CD4-positive, alpha-beta T cell (primary cell): Measurements from ENCODE around the gene LIPG. TPM values are rescaled to one million over a fixed set of nuclear protein-coding genes. Genes with fewer than 3 reads are reported as not detected.

Experiments
- ATAC-seq: fragments of 200-7000 bp; cut with Tn5 transposase; one replicate; pipeline ENCODE4 v1.10.0; 2022; ENCODE audit warnings: mild to moderate bottlenecking; ENCODE audit not compliant: poor library complexity
- CTCF ChIA-PET: fragments of 350-600 bp; sonication (Branson Sonifier 250); formaldehyde crosslinking; loops from one replicate; lab custom pipeline; 2021; ENCODE audit warnings: antibody characterized with exemption, inconsistent platforms; lab: Charles Lee
- POLR2A ChIA-PET: fragments of 350-600 bp; sonication (Branson Sonifier 250); formaldehyde crosslinking; loops from one replicate; lab custom pipeline; 2021; ENCODE audit warnings: antibody characterized with exemption, inconsistent platforms; lab: Charles Lee
- DNase-seq, 14 experiments: peaks; one replicate each; pipeline ENCODE4 v3.0.0-alpha.2; 2013 to 2020; ENCODE audit warnings: mixed read lengths in 2 of 14
- H3K27ac ChIP-seq, 2 donors: one replicate each; pipeline versions ENCODE4 v1.5.1 to v1.7.0; 2013; ENCODE audit warnings: low read length in 2 of 2, low read depth in 1 of 2, mild to moderate bottlenecking in 1 of 2
- H3K27me3 ChIP-seq, 2 experiments: 1 replicate in 1 of 2; 2 replicates in 1 of 2; pipeline versions ENCODE4 v1.6.1 to v1.7.0; 2013; ENCODE audit warnings: low read length in 2 of 2, control low read depth in 1 of 2, mild to moderate bottlenecking in 1 of 2, moderate library complexity in 1 of 2; ENCODE audit not compliant: insufficient read depth in 2 of 2, control insufficient read depth in 1 of 2
- H3K36me3 ChIP-seq: one replicate; pipeline ENCODE4 v1.6.1; 2013; ENCODE audit warnings: low read length, control low read depth; ENCODE audit not compliant: insufficient read depth
- H3K4me1 ChIP-seq: one replicate; pipeline ENCODE4 v1.6.1; 2013; ENCODE audit warnings: low read length, control low read depth; ENCODE audit not compliant: insufficient read depth
- H3K4me3 ChIP-seq: one replicate; pipeline ENCODE4 v1.5.1; 2013; ENCODE audit warnings: mild to moderate bottlenecking, low read length, moderate library complexity
- H3K9me3 ChIP-seq, 2 experiments: 1 replicate in 1 of 2; 2 replicates in 1 of 2; pipeline versions ENCODE4 v1.6.1 to v1.7.0; 2013; ENCODE audit warnings: low read length in 2 of 2, mild to moderate bottlenecking in 2 of 2, control low read depth in 1 of 2, moderate library complexity in 1 of 2; ENCODE audit not compliant: control insufficient read depth in 1 of 2, insufficient read depth in 1 of 2
- H3K27ac Mint-ChIP-seq: one replicate; pipeline ENCODE4 v1.8.0; 2020; ENCODE audit warnings: mixed read lengths
- H3K27me3 Mint-ChIP-seq: one replicate; pipeline ENCODE4 v1.8.0; 2021; ENCODE audit warnings: mixed read lengths
- H3K36me3 Mint-ChIP-seq: one replicate; pipeline ENCODE4 v1.8.0; 2021; ENCODE audit warnings: low read depth, mixed read lengths
- H3K4me1 Mint-ChIP-seq: one replicate; pipeline ENCODE4 v1.8.0; 2021; ENCODE audit warnings: low read depth, mixed read lengths
- H3K4me3 Mint-ChIP-seq: one replicate; pipeline ENCODE4 v1.8.0; 2020; ENCODE audit warnings: mild to moderate bottlenecking, mixed read lengths
- H3K9me3 Mint-ChIP-seq: one replicate; pipeline ENCODE4 v1.8.0; 2020; ENCODE audit warnings: mixed read lengths
- intact Hi-C, 2 experiments: fragments of 100-400 bp; cut with DNase I in 1 of 2; cut with micrococcal nuclease in 1 of 2; formaldehyde crosslinking; loops; one replicate each; pipeline versions ENCODE4 v1.15.1 to v1.9.0; 2023 to 2025; cut with DNase I, micrococcal nuclease
- total RNA-seq, 174 experiments: library from RNA in 2 of 174; stranded (reverse) in 2 of 174; gene quantifications; one replicate each; pipeline ENCODE4 v1.2.3 and lab custom pipeline; 2021 to 2026
- TF ChIP-seq, protein P1 (sequence below): fragments of 200-600 bp; IDR thresholded peaks from one replicate; pipeline ENCODE4 v1.8.0; 2022; ENCODE audit warnings: antibody characterized with exemption, mild to moderate bottlenecking

LIPG gene
- total RNA-seq, 2 experiments from 2014 or later, result not detected

DNA sequence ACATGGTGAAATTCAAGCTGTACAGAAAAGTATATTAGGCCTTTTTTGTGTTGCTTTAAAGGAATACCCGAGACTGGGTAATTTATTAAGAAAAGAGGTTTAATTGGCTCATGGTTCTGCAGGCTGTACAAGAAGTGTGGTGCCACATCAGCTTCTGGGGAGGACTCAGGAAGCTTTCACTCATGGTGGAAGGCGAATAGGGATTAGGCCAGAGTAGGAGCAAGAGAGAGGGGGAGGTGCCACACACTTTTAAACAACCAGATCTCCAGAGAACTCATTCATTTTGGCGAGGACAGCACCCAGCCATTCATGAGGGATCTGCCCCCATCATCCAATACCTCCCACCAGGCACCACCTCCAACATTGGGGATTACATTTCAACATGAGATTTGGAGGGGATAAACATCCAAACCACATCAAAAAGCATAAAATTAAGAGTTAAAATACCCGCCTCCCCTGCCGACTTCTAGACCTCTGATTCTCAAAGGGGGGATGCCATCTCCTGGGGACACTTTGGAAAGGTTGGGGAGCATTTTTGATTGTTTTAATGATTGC, 15.1 kb upstream of the LIPG start:
- TF ChIP-seq, protein P1, sequence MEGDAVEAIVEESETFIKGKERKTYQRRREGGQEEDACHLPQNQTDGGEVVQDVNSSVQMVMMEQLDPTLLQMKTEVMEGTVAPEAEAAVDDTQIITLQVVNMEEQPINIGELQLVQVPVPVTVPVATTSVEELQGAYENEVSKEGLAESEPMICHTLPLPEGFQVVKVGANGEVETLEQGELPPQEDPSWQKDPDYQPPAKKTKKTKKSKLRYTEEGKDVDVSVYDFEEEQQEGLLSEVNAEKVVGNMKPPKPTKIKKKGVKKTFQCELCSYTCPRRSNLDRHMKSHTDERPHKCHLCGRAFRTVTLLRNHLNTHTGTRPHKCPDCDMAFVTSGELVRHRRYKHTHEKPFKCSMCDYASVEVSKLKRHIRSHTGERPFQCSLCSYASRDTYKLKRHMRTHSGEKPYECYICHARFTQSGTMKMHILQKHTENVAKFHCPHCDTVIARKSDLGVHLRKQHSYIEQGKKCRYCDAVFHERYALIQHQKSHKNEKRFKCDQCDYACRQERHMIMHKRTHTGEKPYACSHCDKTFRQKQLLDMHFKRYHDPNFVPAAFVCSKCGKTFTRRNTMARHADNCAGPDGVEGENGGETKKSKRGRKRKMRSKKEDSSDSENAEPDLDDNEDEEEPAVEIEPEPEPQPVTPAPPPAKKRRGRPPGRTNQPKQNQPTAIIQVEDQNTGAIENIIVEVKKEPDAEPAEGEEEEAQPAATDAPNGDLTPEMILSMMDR, result no peak

DNA sequence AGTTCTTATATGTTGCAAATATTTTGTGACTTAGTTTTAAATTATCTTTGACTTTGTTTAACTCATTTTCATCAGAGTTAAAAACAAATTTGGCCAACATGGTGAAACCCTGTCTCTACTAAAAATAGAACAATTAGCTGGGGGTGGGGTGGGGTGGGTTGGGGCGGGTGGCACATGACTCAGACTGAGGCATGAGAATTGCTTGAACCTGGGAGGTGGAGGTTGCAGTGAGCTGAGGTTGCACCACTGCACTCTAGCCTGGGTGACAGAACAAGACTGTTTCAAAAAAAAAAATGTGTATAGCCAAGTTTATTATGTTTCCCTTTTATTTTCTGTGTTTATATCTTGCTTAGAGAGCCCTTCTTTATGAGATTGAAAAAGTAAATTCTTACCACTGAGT, 14.2 kb upstream of the LIPG start:
- TF ChIP-seq, protein P1, result no peak
- no peak overlapping the region for H3K4me3 Mint-ChIP-seq
- DNase-seq, result no peak
- intact Hi-C loops, result no loop called here
- H3K9me3 Mint-ChIP-seq, result no peaks in the 10 kb centered on the region
- no peaks in the 10 kb centered on the region for H3K36me3 Mint-ChIP-seq
- no peak overlapping the region for H3K4me3 ChIP-seq
- H3K9me3 ChIP-seq, result no peaks in the 10 kb centered on the region
- ChIA-PET POLR2A (no interaction called here), CTCF (no interaction called here)
- no peaks in the 10 kb centered on the region for H3K4me1 Mint-ChIP-seq
- peaks cover 12% of the 10 kb centered on the region in 2 experiments for H3K27me3 ChIP-seq
- no peaks in the 10 kb centered on the region for H3K36me3 ChIP-seq
- ATAC-seq, result no peak
- peaks cover 20% of the 10 kb centered on the region for H3K27me3 Mint-ChIP-seq
- H3K4me1 ChIP-seq, result no peaks in the 10 kb centered on the region
- H3K27ac ChIP-seq, result no peak overlapping the region
- no peak overlapping the region for H3K27ac Mint-ChIP-seq

More for the DNA sequence above, 15.1 kb upstream of the LIPG start:
- Mint-ChIP-seq H3K4me1 (no peaks in the 10 kb centered on the region), H3K4me3 (no peak overlapping the region), H3K27ac (no peak overlapping the region), H3K36me3 (no peaks in the 10 kb centered on the region), H3K27me3 (peaks cover 18% of the 10 kb centered on the region), H3K9me3 (no peaks in the 10 kb centered on the region)
- Histone ChIP-seq H3K4me1 (no peaks in the 10 kb centered on the region), H3K9me3 (no peaks in the 10 kb centered on the region), H3K4me3 (no peak overlapping the region), H3K27me3 (peaks cover 12% of the 10 kb centered on the region in 2 experiments), H3K36me3 (no peaks in the 10 kb centered on the region), H3K27ac (no peak overlapping the region)
- DNase-seq (no peak), ATAC-seq (no peak)
- ChIA-PET POLR2A (no interaction called here), CTCF (no interaction called here)
- intact Hi-C loops, result no loop called here

DNA sequence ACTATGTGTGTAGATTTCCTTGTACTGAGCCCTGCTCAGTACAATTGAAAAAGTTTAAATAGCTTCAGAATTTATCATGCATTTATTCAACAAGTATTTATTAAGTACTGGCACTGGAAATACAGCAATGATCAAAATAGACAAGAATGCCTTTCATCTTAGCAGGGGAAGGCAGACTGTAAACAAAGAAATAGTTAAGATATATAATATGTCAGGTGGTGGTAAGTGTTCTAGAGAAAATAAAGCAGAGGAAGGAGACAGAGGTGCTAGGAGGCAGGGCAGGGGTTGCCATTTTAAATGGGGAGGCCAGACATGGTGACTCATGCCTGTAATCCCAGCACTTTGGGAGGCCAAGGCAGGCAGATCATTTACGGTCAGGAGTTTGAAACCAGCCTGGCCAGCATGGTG, 13.6 kb upstream of the LIPG start:
- Mint-ChIP-seq H3K4me1 (no peaks in the 10 kb centered on the region), H3K27me3 (peaks cover 25% of the 10 kb centered on the region), H3K36me3 (no peaks in the 10 kb centered on the region), H3K9me3 (no peaks in the 10 kb centered on the region), H3K27ac (no peak overlapping the region), H3K4me3 (no peak overlapping the region)
- ATAC-seq (no peak), DNase-seq (no peak)
- intact Hi-C loops, result no loop called here
- no peaks in the 10 kb centered on the region for H3K4me1 ChIP-seq
- ChIA-PET CTCF (no interaction called here), POLR2A (no interaction called here)
- H3K27ac ChIP-seq, result no peak overlapping the region
- peaks cover 12% of the 10 kb centered on the region in 2 experiments for H3K27me3 ChIP-seq
- no peak overlapping the region for H3K4me3 ChIP-seq
- TF ChIP-seq, protein P1, result no peak
- no peaks in the 10 kb centered on the region for H3K36me3 ChIP-seq
- H3K9me3 ChIP-seq, result no peaks in the 10 kb centered on the region
